GM19397 (cell line): ENCODE measurements around the gene CEP112.

ENCODE experiments used
- ATAC-seq: cut with Tn5 transposase; IDR thresholded peaks from one replicate; pipeline ENCODE4 v1.9.1; 2021; ENCODE audit warnings: mild to moderate bottlenecking, moderate library complexity; ENCODE audit not compliant: unreplicated experiment

The CEP112 gene

GRCh38 chr17:65941356-65941899 lies 250.5 kb downstream of the CEP112 start:
- ATAC-seq = no peak

GRCh38 chr17:65936013-65936412 lies 255.9 kb downstream of the CEP112 start:
- ATAC-seq = no peak

GRCh38 chr17:65933290-65933689 lies 258.6 kb downstream of the CEP112 start:
- ATAC-seq = no peak

GRCh38 chr17:65931246-65932149 lies 260.4 kb downstream of the CEP112 start:
- no peak for ATAC-seq

GRCh38 chr17:65930140-65930730 lies 261.7 kb downstream of the CEP112 start:
- no peak for ATAC-seq

GRCh38 chr17:65926599-65926998 lies 265.3 kb downstream of the CEP112 start:
- ATAC-seq = no peak

- ATAC-seq = no peak
Measured at GRCh38 chr17:65925606-65926307, 266.2 kb downstream of the CEP112 start.

- no peak for ATAC-seq
Measured at GRCh38 chr17:65920996-65921395, 270.9 kb downstream of the CEP112 start.

- ATAC-seq = no peak
Measured at GRCh38 chr17:65918916-65919315, 273.0 kb downstream of the CEP112 start.

GRCh38 chr17:65918500-65918899 lies 273.4 kb downstream of the CEP112 start:
- ATAC-seq = no peak

GRCh38 chr17:65917560-65917959 lies 274.4 kb downstream of the CEP112 start:
- no peak for ATAC-seq

- ATAC-seq = no peak
Measured at GRCh38 chr17:65916425-65916824, 275.5 kb downstream of the CEP112 start.

GRCh38 chr17:65914784-65915342 lies 277.1 kb downstream of the CEP112 start:
- peak; percentile 87 for ATAC-seq

- no peak for ATAC-seq
Measured at GRCh38 chr17:65913326-65913850, 278.5 kb downstream of the CEP112 start.

GRCh38 chr17:65910836-65911235 lies 281.1 kb downstream of the CEP112 start:
- no peak for ATAC-seq

- ATAC-seq = no peak
Measured at GRCh38 chr17:65902831-65903522, 289.0 kb downstream of the CEP112 start.

- no peak for ATAC-seq
Measured at GRCh38 chr17:65902155-65902554, 289.8 kb downstream of the CEP112 start.

- no peak for ATAC-seq
Measured at GRCh38 chr17:65901394-65901793, 290.5 kb downstream of the CEP112 start.

GRCh38 chr17:65900216-65900615 lies 291.7 kb downstream of the CEP112 start:
- ATAC-seq = no peak

GRCh38 chr17:65898651-65899050 lies 293.3 kb downstream of the CEP112 start:
- ATAC-seq = no peak
